ENCODE data around the gene EVI5L.

DNA sequence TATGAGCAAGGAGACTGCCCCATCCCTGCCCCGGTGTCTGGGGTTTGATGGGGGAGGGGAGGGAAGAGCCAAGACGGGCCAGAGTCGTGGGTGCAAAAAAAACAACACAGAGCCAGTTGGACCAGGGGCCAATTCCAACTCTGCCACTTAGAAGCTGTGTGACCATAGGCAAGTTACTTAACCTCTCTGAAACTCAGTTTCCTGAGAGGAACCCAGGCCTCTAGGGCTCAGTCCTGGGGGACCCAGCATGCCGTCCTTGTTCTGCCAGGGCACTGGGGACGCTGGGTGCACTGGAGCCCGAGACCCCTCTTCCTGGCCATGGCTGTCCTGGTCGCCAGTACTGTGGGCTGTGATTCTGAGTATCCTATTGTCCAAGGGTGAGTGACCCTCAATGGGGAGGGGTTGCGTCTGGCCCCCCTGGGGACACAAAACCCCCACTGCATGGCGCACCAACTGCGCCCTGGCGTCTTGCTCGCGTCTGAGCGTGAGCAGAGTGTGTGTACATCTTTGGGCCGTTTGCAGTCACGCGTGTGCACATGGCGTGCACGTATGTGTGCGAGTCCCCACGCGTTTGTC lies 42.3 kb upstream of the EVI5L start:
- TF ChIP-seq, protein P1, sequence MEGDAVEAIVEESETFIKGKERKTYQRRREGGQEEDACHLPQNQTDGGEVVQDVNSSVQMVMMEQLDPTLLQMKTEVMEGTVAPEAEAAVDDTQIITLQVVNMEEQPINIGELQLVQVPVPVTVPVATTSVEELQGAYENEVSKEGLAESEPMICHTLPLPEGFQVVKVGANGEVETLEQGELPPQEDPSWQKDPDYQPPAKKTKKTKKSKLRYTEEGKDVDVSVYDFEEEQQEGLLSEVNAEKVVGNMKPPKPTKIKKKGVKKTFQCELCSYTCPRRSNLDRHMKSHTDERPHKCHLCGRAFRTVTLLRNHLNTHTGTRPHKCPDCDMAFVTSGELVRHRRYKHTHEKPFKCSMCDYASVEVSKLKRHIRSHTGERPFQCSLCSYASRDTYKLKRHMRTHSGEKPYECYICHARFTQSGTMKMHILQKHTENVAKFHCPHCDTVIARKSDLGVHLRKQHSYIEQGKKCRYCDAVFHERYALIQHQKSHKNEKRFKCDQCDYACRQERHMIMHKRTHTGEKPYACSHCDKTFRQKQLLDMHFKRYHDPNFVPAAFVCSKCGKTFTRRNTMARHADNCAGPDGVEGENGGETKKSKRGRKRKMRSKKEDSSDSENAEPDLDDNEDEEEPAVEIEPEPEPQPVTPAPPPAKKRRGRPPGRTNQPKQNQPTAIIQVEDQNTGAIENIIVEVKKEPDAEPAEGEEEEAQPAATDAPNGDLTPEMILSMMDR (IDR thresholded peaks at IDR 0.05; ENCODE audit: low read depth, low read length) = no peak
- TF ChIP-seq MYC (IDR thresholded peaks at IDR 0.05; ENCODE audit: low read depth, low read length) (no peak), POLR2A (IDR thresholded peaks at IDR 0.05; ENCODE audit: extremely low read depth, insufficient read length) (no peak)
